Measurements from ENCODE around the gene PIM2.

Gene PIM2

DNA sequence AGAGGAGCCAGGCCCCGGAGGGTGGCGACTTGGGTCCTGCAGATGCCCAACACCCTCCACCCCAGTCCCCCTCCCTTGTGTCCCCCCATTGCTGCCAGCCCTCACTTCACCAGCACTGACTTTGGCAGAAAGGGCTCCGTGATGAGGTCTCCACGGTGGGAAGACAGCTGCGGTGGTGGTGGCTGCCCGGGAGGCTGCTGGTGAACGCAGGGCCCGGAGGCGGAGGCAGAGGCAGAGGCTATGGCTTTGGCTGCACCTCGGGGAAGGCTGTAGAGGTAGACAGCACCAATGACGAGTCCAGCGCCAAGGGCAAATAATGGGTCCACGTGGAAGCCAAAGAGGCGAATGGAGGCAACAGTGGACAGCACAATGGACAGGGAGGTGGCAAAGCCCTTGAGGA, 14.2 kb downstream of the PIM2 start:
- DNase-seq (ENCODE audit: insufficient read length, low spot score): no peak
- TF ChIP-seq, protein P1, sequence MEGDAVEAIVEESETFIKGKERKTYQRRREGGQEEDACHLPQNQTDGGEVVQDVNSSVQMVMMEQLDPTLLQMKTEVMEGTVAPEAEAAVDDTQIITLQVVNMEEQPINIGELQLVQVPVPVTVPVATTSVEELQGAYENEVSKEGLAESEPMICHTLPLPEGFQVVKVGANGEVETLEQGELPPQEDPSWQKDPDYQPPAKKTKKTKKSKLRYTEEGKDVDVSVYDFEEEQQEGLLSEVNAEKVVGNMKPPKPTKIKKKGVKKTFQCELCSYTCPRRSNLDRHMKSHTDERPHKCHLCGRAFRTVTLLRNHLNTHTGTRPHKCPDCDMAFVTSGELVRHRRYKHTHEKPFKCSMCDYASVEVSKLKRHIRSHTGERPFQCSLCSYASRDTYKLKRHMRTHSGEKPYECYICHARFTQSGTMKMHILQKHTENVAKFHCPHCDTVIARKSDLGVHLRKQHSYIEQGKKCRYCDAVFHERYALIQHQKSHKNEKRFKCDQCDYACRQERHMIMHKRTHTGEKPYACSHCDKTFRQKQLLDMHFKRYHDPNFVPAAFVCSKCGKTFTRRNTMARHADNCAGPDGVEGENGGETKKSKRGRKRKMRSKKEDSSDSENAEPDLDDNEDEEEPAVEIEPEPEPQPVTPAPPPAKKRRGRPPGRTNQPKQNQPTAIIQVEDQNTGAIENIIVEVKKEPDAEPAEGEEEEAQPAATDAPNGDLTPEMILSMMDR (IDR thresholded peaks at IDR 0.05; ENCODE audit: insufficient read depth, missing control alignments): no peak

DNA sequence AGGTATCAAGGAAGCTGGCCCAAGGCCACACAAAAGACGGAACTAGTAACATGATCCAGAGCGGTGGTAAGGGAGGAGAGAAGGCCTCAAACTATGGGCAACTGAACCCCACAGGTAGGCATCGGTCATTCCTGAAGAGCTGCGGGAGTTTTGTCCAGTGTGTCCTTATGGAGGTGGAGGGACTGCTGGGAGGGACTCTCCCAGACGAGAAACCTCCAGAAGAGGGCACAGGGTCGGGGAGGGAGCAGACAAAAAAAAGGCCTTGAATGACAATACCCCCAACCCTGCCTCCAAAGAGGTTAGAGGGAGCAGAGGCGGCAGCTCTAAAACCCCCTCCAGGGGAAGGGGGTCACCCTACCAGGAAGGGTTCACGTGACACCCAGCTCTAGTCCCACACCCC, 14.6 kb downstream of the PIM2 start:
- no peak for FAIRE-seq
- TF ChIP-seq, protein P1 (IDR thresholded peaks at IDR 0.05; ENCODE audit: insufficient read depth, missing control alignments): no peak
- no peak for DNase-seq (ENCODE audit: insufficient read length, low spot score)

More for the DNA sequence above, 14.2 kb downstream of the PIM2 start:
- no peak for FAIRE-seq

DNA sequence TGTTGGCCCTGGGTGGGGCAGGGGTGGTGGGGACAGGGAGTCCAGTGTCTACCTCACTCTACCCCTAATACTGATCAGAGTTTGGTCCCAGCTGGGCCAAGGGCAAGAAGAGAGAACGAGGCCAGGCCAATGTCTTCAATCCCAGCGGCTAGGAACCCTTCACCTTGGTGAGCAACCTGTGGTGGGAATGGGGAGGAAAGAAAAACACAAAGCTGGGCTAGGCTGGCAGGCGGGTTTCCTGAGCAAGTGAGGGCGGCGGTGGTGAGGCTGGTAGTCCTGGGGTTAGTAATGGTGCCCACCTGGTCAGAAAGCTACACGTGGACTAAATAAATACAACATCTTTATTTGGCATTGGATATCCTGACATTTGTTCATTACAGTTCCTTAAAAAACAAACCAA, 15.5 kb downstream of the PIM2 start:
- DNase-seq (ENCODE audit: insufficient read length, low spot score) (no peak), FAIRE-seq (no peak)
- TF ChIP-seq, protein P1 (IDR thresholded peaks at IDR 0.05; ENCODE audit: insufficient read depth, missing control alignments): no peak

DNA sequence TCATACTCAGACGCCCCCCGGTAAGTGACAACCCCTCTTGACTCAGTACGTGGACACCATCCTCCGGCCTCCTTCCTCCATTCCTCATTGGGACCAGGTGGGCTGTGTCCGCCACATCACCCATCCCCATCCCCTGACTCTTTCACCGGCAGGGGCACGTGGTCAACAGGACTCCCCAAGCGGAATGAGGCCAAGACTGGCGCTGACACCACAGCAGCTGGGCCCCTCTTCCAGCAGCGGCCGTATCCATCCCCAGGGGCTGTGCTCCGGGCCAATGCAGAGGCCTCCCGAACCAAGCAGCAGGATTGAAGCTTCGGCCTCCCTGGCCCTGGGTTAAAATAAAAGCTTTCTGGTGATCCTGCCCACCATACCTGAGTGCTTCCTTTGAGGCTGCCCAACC, 16.0 kb downstream of the PIM2 start:
- no peak for FAIRE-seq

DNA sequence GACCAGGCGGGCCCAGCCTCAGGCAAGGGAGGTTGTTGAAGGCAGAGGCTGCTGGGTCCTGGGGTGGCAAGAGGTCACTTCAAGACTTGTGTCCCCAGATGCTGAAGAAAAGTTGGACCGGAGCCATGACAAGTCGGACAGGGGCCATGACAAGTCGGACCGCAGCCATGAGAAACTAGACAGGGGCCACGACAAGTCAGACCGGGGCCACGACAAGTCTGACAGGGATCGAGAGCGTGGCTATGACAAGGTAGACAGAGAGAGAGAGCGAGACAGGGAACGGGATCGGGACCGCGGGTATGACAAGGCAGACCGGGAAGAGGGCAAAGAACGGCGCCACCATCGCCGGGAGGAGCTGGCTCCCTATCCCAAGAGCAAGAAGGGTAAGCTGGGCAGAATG, 16.7 kb downstream of the PIM2 start:
- DNase-seq (ENCODE audit: insufficient read length, low spot score): no peak
- TF ChIP-seq, protein P1 (IDR thresholded peaks at IDR 0.05; ENCODE audit: insufficient read depth, missing control alignments): no peak
- FAIRE-seq: no peak

More for the DNA sequence above, 16.0 kb downstream of the PIM2 start:
- TF ChIP-seq, protein P1 (IDR thresholded peaks at IDR 0.05; ENCODE audit: insufficient read depth, missing control alignments): no peak
- no peak for DNase-seq (ENCODE audit: insufficient read length, low spot score)

DNA sequence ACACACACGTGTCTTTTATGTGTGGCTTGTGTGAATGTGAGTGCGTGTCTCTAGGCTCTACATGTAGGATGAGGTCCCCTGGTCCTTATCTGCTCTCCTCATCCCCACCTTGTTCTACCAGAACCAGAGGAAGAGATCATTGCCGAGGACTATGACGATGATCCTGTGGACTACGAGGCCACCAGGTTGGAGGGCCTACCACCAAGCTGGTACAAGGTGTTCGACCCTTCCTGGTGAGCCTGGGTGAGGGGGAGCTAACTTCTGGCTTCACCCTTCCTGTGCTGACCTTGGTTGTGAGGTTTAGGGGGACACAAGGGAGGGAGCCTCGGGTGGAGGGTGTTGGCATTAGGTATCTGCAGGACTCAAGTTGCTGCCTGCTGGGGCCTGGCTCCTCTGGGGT, 17.8 kb downstream of the PIM2 start:
- FAIRE-seq: no peak
- TF ChIP-seq, protein P1 (IDR thresholded peaks at IDR 0.05; ENCODE audit: insufficient read depth, missing control alignments): no peak

DNA sequence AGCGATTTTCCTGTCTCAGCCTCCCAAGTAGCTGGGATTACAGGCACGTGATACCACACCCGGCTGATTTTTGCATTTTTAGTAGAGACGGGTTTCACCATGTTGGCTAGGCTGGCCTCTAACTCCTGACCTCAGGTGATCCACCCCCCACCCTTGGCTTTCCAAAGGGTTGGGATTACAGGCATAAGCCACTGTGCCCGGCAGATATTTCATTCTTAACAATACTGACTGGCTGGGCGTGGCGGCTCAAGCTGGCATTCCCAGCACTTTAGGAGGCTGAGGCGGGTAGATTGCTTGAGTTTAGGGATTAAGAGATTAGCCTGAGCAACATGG, 19.8 kb downstream of the PIM2 start:
- FAIRE-seq (no peak), DNase-seq (ENCODE audit: insufficient read length, low spot score) (no peak)
- TF ChIP-seq, protein P1 (IDR thresholded peaks at IDR 0.05; ENCODE audit: insufficient read depth, missing control alignments): no peak

More for the DNA sequence above, 17.8 kb downstream of the PIM2 start:
- DNase-seq (ENCODE audit: insufficient read length, low spot score): no peak
